ENCODE data around the gene RSRC1.

DNA sequence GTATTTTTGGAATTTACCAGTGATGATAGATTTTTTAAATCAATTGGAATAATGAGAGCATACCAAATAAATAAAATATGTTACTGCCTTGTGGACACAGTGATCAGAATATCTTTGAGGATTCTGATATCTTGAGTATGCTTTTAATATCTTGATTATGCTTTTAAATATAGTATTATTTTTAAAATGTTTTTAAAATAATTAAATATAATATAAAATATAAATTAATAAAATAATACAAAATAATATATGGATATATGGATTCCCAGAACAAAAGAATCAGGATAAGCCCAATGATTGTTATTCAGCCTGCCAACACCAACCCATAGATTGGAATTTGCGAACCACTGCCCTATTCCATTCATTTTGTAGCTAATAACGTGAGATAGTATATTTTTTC lies 369.2 kb downstream of the RSRC1 start:
- TF ChIP-seq, protein P1, sequence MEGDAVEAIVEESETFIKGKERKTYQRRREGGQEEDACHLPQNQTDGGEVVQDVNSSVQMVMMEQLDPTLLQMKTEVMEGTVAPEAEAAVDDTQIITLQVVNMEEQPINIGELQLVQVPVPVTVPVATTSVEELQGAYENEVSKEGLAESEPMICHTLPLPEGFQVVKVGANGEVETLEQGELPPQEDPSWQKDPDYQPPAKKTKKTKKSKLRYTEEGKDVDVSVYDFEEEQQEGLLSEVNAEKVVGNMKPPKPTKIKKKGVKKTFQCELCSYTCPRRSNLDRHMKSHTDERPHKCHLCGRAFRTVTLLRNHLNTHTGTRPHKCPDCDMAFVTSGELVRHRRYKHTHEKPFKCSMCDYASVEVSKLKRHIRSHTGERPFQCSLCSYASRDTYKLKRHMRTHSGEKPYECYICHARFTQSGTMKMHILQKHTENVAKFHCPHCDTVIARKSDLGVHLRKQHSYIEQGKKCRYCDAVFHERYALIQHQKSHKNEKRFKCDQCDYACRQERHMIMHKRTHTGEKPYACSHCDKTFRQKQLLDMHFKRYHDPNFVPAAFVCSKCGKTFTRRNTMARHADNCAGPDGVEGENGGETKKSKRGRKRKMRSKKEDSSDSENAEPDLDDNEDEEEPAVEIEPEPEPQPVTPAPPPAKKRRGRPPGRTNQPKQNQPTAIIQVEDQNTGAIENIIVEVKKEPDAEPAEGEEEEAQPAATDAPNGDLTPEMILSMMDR (IDR thresholded peaks at IDR 0.05 in 8 of 11, conservative IDR thresholded peaks at IDR 0.05 in 3 of 11) = no peak
- TF ChIP-seq POLR2A (IDR thresholded peaks at IDR 0.05) = no peak
- no peak for TF ChIP-seq POLR2AphosphoS5 (IDR thresholded peaks at IDR 0.05)

All from spleen (tissue), 7 donors.